SU-DHL-6 (cell line): ENCODE measurements around the gene ULK3.

ENCODE experiments used
- H2AFZ ChIP-seq: fragments of 200-600 bp; sonication (generic); 2 replicates; pipeline ENCODE4 v1.6.1; 2014; ENCODE audit warnings: low read depth, mild to moderate bottlenecking, moderate library complexity, mixed read lengths, antibody characterized with exemption, low read length; ENCODE audit not compliant: severe bottlenecking
- H3F3A ChIP-seq: fragments of 200-600 bp; shearing (Covaris generic); 2 replicates; pipeline ENCODE4 v1.6.0; 2016; ENCODE audit warnings: antibody characterized with exemption, mild to moderate bottlenecking; ENCODE audit not compliant: insufficient read depth
- H3K27ac ChIP-seq: fragments of 200-600 bp; sonication (generic); 2 replicates; pipeline ENCODE4 v1.5.1; 2016; ENCODE audit warnings: low read depth, mild to moderate bottlenecking, low read length, moderate library complexity, mixed read lengths
- H3K27me3 ChIP-seq: fragments of 200-600 bp; sonication (generic), shearing (Covaris generic); 2 replicates; pipeline ENCODE4 v1.6.0; 2014; ENCODE audit warnings: mild to moderate bottlenecking, low read length
- H3K36me3 ChIP-seq: fragments of 200-600 bp; sonication (generic); 2 replicates; pipeline ENCODE4 v1.6.1; 2014; ENCODE audit warnings: mild to moderate bottlenecking, low read length, mixed read lengths
- H3K4me2 ChIP-seq: fragments of 300-600, 200-600 bp; shearing (Covaris generic), sonication (generic); 2 replicates; pipeline ENCODE4 v1.6.0; 2014; ENCODE audit warnings: low read length, low read depth, mild to moderate bottlenecking; ENCODE audit not compliant: poor library complexity, severe bottlenecking
- H3K4me3 ChIP-seq: fragments of 200-600 bp; sonication (generic); 2 replicates; pipeline ENCODE4 v1.5.1; 2014; ENCODE audit warnings: antibody characterized with exemption, low read length, mild to moderate bottlenecking, mixed read lengths; ENCODE audit not compliant: insufficient read depth, poor library complexity, severe bottlenecking
- H3K79me2 ChIP-seq: fragments of 200-600 bp; sonication (generic); 2 replicates; pipeline ENCODE4 v1.6.1; 2014; ENCODE audit warnings: mild to moderate bottlenecking, low read length, moderate library complexity; ENCODE audit not compliant: insufficient read depth
- H3K9ac ChIP-seq: fragments of 200-600 bp; sonication (generic); 2 replicates; pipeline ENCODE4 v1.7.0; 2014; ENCODE audit warnings: mild to moderate bottlenecking, low read length
- H3K9me2 ChIP-seq: fragments of 200-600 bp; sonication (generic); replicated peaks from 2 replicates; pipeline ENCODE4 v1.6.1; 2014; ENCODE audit warnings: low read length; ENCODE audit not compliant: insufficient read depth
- H3K9me3 ChIP-seq: fragments of 200-600 bp; sonication (generic); 2 replicates; pipeline ENCODE4 v1.6.1; 2014; ENCODE audit warnings: low read length, mixed read lengths; ENCODE audit not compliant: insufficient read depth
- H4K20me1 ChIP-seq: fragments of 200-600 bp; sonication (generic); 2 replicates; pipeline ENCODE4 v1.6.1; 2014; ENCODE audit warnings: low read depth, mild to moderate bottlenecking, antibody characterized with exemption, low read length, moderate library complexity, mixed read lengths
- CTCF ChIP-seq: fragments of 200-600 bp; sonication (generic); IDR thresholded peaks from one replicate; pipeline ENCODE4 v1.5.1; 2017; ENCODE audit warnings: antibody characterized with exemption, mild to moderate bottlenecking, low read length, moderate library complexity; ENCODE audit not compliant: insufficient read depth, poor library complexity, severe bottlenecking
- EZH2phosphoT487 ChIP-seq: fragments of 200-600 bp; sonication (generic), shearing (Covaris generic); conservative IDR thresholded peaks from 2 replicates; pipeline ENCODE4 v1.6.1; 2018; ENCODE audit warnings: mild to moderate bottlenecking, antibody characterized with exemption, low read length, moderate library complexity, mixed read lengths

ULK3 gene

DNA sequence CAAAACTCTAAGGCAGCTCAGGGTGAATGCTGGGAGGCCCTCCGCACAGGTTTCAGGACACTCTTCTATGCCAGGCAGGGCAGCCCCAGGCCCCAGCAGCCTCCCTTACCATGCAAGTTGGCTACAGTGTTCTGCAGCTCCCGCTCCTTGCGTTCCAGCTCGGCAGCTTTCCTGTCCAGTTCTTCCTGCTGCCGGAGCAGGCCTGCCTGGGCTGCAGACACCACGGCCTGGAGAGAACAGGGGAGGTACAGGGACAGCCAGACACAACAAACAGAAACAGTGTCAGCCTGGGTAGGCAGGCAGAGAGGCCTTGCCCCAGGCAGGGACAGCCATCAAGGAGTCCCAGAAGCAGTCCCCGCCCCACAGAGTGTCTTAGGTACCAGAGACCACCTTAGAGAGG lies 9.0 kb upstream of the ULK3 start:
- Histone ChIP-seq H3K4me2 (no peak overlapping the region), H3K79me2 (peaks cover 7% of the 10 kb centered on the region), H3K4me3 (no peak overlapping the region), H3K36me3 (no peaks in the 10 kb centered on the region), H3K9me2 (no peaks in the 10 kb centered on the region), H2AFZ (no peak overlapping the region), H3K9me3 (no peaks in the 10 kb centered on the region), H3K27ac (no peak overlapping the region), H4K20me1 (no peaks in the 10 kb centered on the region), H3F3A (no peaks in the 10 kb centered on the region), H3K9ac (no peak overlapping the region), H3K27me3 (no peaks in the 10 kb centered on the region)
- TF ChIP-seq EZH2phosphoT487 = no peak
- TF ChIP-seq CTCF = no peak

GRCh38 chr15:74850393-74850792 lies 7.4 kb upstream of the ULK3 start:
- H3K4me2 ChIP-seq = no peak overlapping the region
- H3K36me3 ChIP-seq = no peaks in the 10 kb centered on the region
- no peak overlapping the region for H3K4me3 ChIP-seq
- H3K79me2 ChIP-seq = no peaks in the 10 kb centered on the region; the same call in 1 of the 2 replicates
- no peaks in the 10 kb centered on the region for H3K9me2 ChIP-seq
- H2AFZ ChIP-seq = no peak overlapping the region
- no peaks in the 10 kb centered on the region for H3K9me3 ChIP-seq
- H3K27me3 ChIP-seq = no peaks in the 10 kb centered on the region
- H3K27ac ChIP-seq = no peak overlapping the region
- TF ChIP-seq EZH2phosphoT487 (no peak), CTCF (no peak)
- 0 out of 2 replicates have a peak, but pooled peaks cover 3% of the 10 kb centered on the region for H3F3A ChIP-seq
- no peak overlapping the region for H3K9ac ChIP-seq
- no peaks in the 10 kb centered on the region for H4K20me1 ChIP-seq

GRCh38 chr15:74847432-74847831 lies 4.5 kb upstream of the ULK3 start:
- Histone ChIP-seq H3K9me3 (no peaks in the 10 kb centered on the region), H3K27ac (no peak overlapping the region), H3K9me2 (no peaks in the 10 kb centered on the region), H3K4me2 (no peak overlapping the region), H3K4me3 (no peak overlapping the region), H3K79me2 (no peaks in the 10 kb centered on the region), H2AFZ (no peak overlapping the region), H3K36me3 (no peaks in the 10 kb centered on the region), H3F3A (peaks cover 20% of the 10 kb centered on the region; the same call in 1 of the 2 replicates), H3K27me3 (no peaks in the 10 kb centered on the region), H4K20me1 (no peaks in the 10 kb centered on the region), H3K9ac (no peak overlapping the region)
- TF ChIP-seq EZH2phosphoT487 (no peak), CTCF (no peak)

GRCh38 chr15:74845581-74845980 lies 2.6 kb upstream of the ULK3 start:
- Histone ChIP-seq H3K4me2 (no peak overlapping the region), H3K36me3 (no peaks in the 10 kb centered on the region), H4K20me1 (no peaks in the 10 kb centered on the region), H3K9me3 (no peaks in the 10 kb centered on the region), H3F3A (peaks cover 20% of the 10 kb centered on the region; the same call in 1 of the 2 replicates), H2AFZ (no peak overlapping the region), H3K79me2 (no peaks in the 10 kb centered on the region), H3K27ac (peak overlapping the region; percentile 46; the same call in 1 of the 2 replicates), H3K4me3 (no peak overlapping the region), H3K27me3 (no peaks in the 10 kb centered on the region), H3K9ac (no peak overlapping the region), H3K9me2 (no peaks in the 10 kb centered on the region)
- TF ChIP-seq CTCF = no peak
- TF ChIP-seq EZH2phosphoT487 = no peak
